EH (cell line): ENCODE data around the gene GET4.
"Not testable (repeated sequence)": the region's sequence is repeated elsewhere in the genome, so short reads cannot be mapped to it uniquely, and the experiment has no call there.

Experiments used
- DNase-seq: peaks from one replicate; pipeline ENCODE4 v3.0.0-alpha.2; 2015; ENCODE audit warnings: low read depth

Gene GET4

GRCh38 chr7:845731-846130, 30.6 kb upstream of the GET4 start:
- DNase-seq: no peak

- DNase-seq: not testable (repeated sequence)
Measured at GRCh38 chr7:846958-847650, 29.2 kb upstream of the GET4 start.

- DNase-seq: not testable (repeated sequence)
Measured at GRCh38 chr7:847728-848127, 28.6 kb upstream of the GET4 start.

- no peak for DNase-seq
Measured at GRCh38 chr7:849145-849544, 27.2 kb upstream of the GET4 start.

- DNase-seq: no peak
Measured at GRCh38 chr7:849781-850180, 26.6 kb upstream of the GET4 start.

- no peak for DNase-seq
Measured at GRCh38 chr7:851204-851603, 25.1 kb upstream of the GET4 start.

- DNase-seq: no peak
Measured at GRCh38 chr7:853366-854117, 22.8 kb upstream of the GET4 start.

- no peak for DNase-seq
Measured at GRCh38 chr7:854118-854775, 22.1 kb upstream of the GET4 start.

- DNase-seq: no peak
Measured at GRCh38 chr7:855686-856369, 20.5 kb upstream of the GET4 start.

GRCh38 chr7:856444-857095, 19.8 kb upstream of the GET4 start:
- no peak for DNase-seq

- DNase-seq: no peak
Measured at GRCh38 chr7:857661-858060, 18.7 kb upstream of the GET4 start.

GRCh38 chr7:859359-860030, 16.9 kb upstream of the GET4 start:
- no peak for DNase-seq

- no peak for DNase-seq
Measured at GRCh38 chr7:860149-860548, 16.2 kb upstream of the GET4 start.

GRCh38 chr7:861222-861621, 15.1 kb upstream of the GET4 start:
- no peak for DNase-seq

GRCh38 chr7:862157-862556, 14.2 kb upstream of the GET4 start:
- DNase-seq: no peak

- no peak for DNase-seq
Measured at GRCh38 chr7:863106-863505, 13.2 kb upstream of the GET4 start.

- no peak for DNase-seq
Measured at GRCh38 chr7:865921-866320, 10.4 kb upstream of the GET4 start.

GRCh38 chr7:867001-867405, 9.4 kb upstream of the GET4 start:
- DNase-seq: peak; percentile 96

- peak; percentile 85 for DNase-seq
Measured at GRCh38 chr7:867406-868188, 8.8 kb upstream of the GET4 start.

GRCh38 chr7:868189-868486, 8.2 kb upstream of the GET4 start:
- peak; percentile 2 for DNase-seq

- DNase-seq: no peak
Measured at GRCh38 chr7:869348-869747, 7.0 kb upstream of the GET4 start.
